ENCODE results near the gene CARD11. TPM values are rescaled to one million over a fixed set of nuclear protein-coding genes. Genes with fewer than 3 reads are reported as not detected.
A peak's percentile ranks its signal among the peaks of the same experiment; 100 is the strongest.

The CARD11 gene
- total RNA-seq, 5 donors from 2014 or later (not counting 1 experiment from before 2014, with no cell fraction given) = 105 to 142 (median 132) TPM

GRCh38 chr7:2872296-2872874, 171.3 kb downstream of the CARD11 start:
- ChIA-PET POLR2A (interaction anchor here in 1 of 2 donors (0.5 kb wide), 1 partner anchor 191 kb away, joined by 5 read pairs; no protein-coding TSS in a partner anchor), CTCF (no interaction called here)
- Histone ChIP-seq H3K4me3 (ENCODE audit: control insufficient read depth in 1 of 2, extremely low read depth in 1 of 2, low read length in 1 of 2) (no peak overlapping the region), H3K27me3 (replicated peaks in 1 of 2; ENCODE audit: control insufficient read depth in 2 of 2, extremely low read depth in 1 of 2, insufficient read depth in 2 of 2, low read length in 1 of 2) (no peaks in the 10 kb centered on the region), H3K27ac (ENCODE audit: low read length) (no peak overlapping the region), H3K36me3 (ENCODE audit: control insufficient read depth in 2 of 2, extremely low read depth in 1 of 2, insufficient read depth in 1 of 2, low read length in 1 of 2) (no peaks in the 10 kb centered on the region), H3K4me1 (ENCODE audit: control insufficient read depth in 1 of 2, extremely low read depth in 1 of 2, insufficient read depth in 2 of 2, low read length in 2 of 2) (peaks cover 2 to 30% of the 10 kb centered on the region in 2 experiments), H3K9me3 (no peaks in the 10 kb centered on the region)
- H3K9me3 Mint-ChIP-seq = no peaks in the 10 kb centered on the region
- H3K27ac Mint-ChIP-seq = peak overlapping the region; percentile 66 to 91
- DNase-seq (no peak), ATAC-seq (replicated peaks in 1 of 4) (no peak)
- H3K4me3 Mint-ChIP-seq = peak overlapping the region in 1 of 3 donors; percentile 41
- H3K27me3 Mint-ChIP-seq = no peaks in the 10 kb centered on the region
- 91% methylated on average over 6 of the region's 10 CpGs for WGBS (ENCODE audit: insufficient coverage)
- H3K4me1 Mint-ChIP-seq = peaks cover 40 to 59% (median 58%) of the 10 kb centered on the region in 3 donors
- H3K36me3 Mint-ChIP-seq = no peaks in the 10 kb centered on the region

GRCh38 chr7:2870471-2870931, 173.2 kb downstream of the CARD11 start:
- Mint-ChIP-seq H3K9me3 (no peaks in the 10 kb centered on the region), H3K4me1 (peaks cover 40 to 56% (median 50%) of the 10 kb centered on the region in 3 donors), H3K27me3 (no peaks in the 10 kb centered on the region), H3K36me3 (no peaks in the 10 kb centered on the region), H3K4me3 (peak overlapping the region; percentile 71 to 80 (median 80)), H3K27ac (peak overlapping the region; percentile 86 to 91)
- peak overlapping the region; percentile 49 for H3K27ac ChIP-seq (ENCODE audit: low read length)
- H3K9me3 ChIP-seq = no peaks in the 10 kb centered on the region
- H3K27me3 ChIP-seq (replicated peaks in 1 of 2; ENCODE audit: control insufficient read depth in 2 of 2, extremely low read depth in 1 of 2, insufficient read depth in 2 of 2, low read length in 1 of 2) = no peaks in the 10 kb centered on the region
- ChIA-PET POLR2A (no interaction called here), CTCF (interaction anchor here in 1 of 2 donors (0.6 kb wide), 1 partner anchor 106 kb away, joined by 4 read pairs; no protein-coding TSS in a partner anchor)
- ATAC-seq (replicated peaks in 1 of 4) = peak; percentile 86 to 97 (median 88)
- no peaks in the 10 kb centered on the region for H3K36me3 ChIP-seq (ENCODE audit: control insufficient read depth in 2 of 2, extremely low read depth in 1 of 2, insufficient read depth in 1 of 2, low read length in 1 of 2)
- 17% methylated on average over 9 of the region's 10 CpGs for WGBS (ENCODE audit: insufficient coverage)
- peak in 33 of 35 experiments; percentile 15 to 74 (median 52) for DNase-seq
- H3K4me1 ChIP-seq (ENCODE audit: control insufficient read depth in 1 of 2, extremely low read depth in 1 of 2, insufficient read depth in 2 of 2, low read length in 2 of 2) = peaks cover 2 to 31% of the 10 kb centered on the region in 2 experiments
- H3K4me3 ChIP-seq (ENCODE audit: control insufficient read depth in 1 of 2, extremely low read depth in 1 of 2, low read length in 1 of 2) = peak overlapping the region in 1 of 2 donors; percentile 39

- CTCF ChIA-PET = interaction anchor here in 1 of 2 donors (0.6 kb wide), 1 partner anchor 107 kb away, joined by 4 read pairs; no protein-coding TSS in a partner anchor
- H3K27me3 Mint-ChIP-seq = no peaks in the 10 kb centered on the region
- H3K9me3 Mint-ChIP-seq = no peaks in the 10 kb centered on the region
- ATAC-seq (replicated peaks in 1 of 4) (peak in 2 of 4 experiments; percentile 13 to 15), DNase-seq (no peak)
- Histone ChIP-seq H3K4me1 (ENCODE audit: control insufficient read depth in 1 of 2, extremely low read depth in 1 of 2, insufficient read depth in 2 of 2, low read length in 2 of 2) (peaks cover 2 to 36% of the 10 kb centered on the region in 2 experiments), H3K9me3 (no peaks in the 10 kb centered on the region), H3K4me3 (ENCODE audit: control insufficient read depth in 1 of 2, extremely low read depth in 1 of 2, low read length in 1 of 2) (peak overlapping the region in 1 of 2 donors; percentile 39), H3K36me3 (ENCODE audit: control insufficient read depth in 2 of 2, extremely low read depth in 1 of 2, insufficient read depth in 1 of 2, low read length in 1 of 2) (no peaks in the 10 kb centered on the region), H3K27ac (ENCODE audit: low read length) (peak overlapping the region; percentile 49), H3K27me3 (replicated peaks in 1 of 2; ENCODE audit: control insufficient read depth in 2 of 2, extremely low read depth in 1 of 2, insufficient read depth in 2 of 2, low read length in 1 of 2) (peaks cover 0 to 4% of the 10 kb centered on the region in 2 experiments)
- H3K36me3 Mint-ChIP-seq = no peaks in the 10 kb centered on the region
- peaks cover 42 to 55% (median 47%) of the 10 kb centered on the region in 3 donors for H3K4me1 Mint-ChIP-seq
- peak overlapping the region; percentile 71 to 80 (median 80) for H3K4me3 Mint-ChIP-seq
- POLR2A ChIA-PET = no interaction called here
- H3K27ac Mint-ChIP-seq = peak overlapping the region; percentile 86 to 91
- WGBS (ENCODE audit: insufficient coverage) = 87% methylated on average over 10 of the region's 15 CpGs
Observed at GRCh38 chr7:2869981-2870380, 173.7 kb downstream of the CARD11 start.

GRCh38 chr7:2866601-2867000, 177.1 kb downstream of the CARD11 start:
- WGBS (ENCODE audit: insufficient coverage) = 80% methylated on average over 1 of the region's 3 CpGs
- CTCF ChIA-PET = no interaction called here
- Histone ChIP-seq H3K36me3 (ENCODE audit: control insufficient read depth in 2 of 2, extremely low read depth in 1 of 2, insufficient read depth in 1 of 2, low read length in 1 of 2) (no peaks in the 10 kb centered on the region), H3K9me3 (no peaks in the 10 kb centered on the region), H3K4me1 (ENCODE audit: control insufficient read depth in 1 of 2, extremely low read depth in 1 of 2, insufficient read depth in 2 of 2, low read length in 2 of 2) (peaks cover 14 to 60% of the 10 kb centered on the region in 2 experiments), H3K4me3 (ENCODE audit: control insufficient read depth in 1 of 2, extremely low read depth in 1 of 2, low read length in 1 of 2) (no peak overlapping the region), H3K27ac (ENCODE audit: low read length) (no peak overlapping the region), H3K27me3 (replicated peaks in 1 of 2; ENCODE audit: control insufficient read depth in 2 of 2, extremely low read depth in 1 of 2, insufficient read depth in 2 of 2, low read length in 1 of 2) (peaks cover 0 to 4% of the 10 kb centered on the region in 2 experiments)
- Mint-ChIP-seq H3K9me3 (no peaks in the 10 kb centered on the region), H3K4me1 (peaks cover 49 to 58% (median 50%) of the 10 kb centered on the region in 3 donors), H3K4me3 (no peak overlapping the region), H3K27ac (peak overlapping the region; percentile 19 to 61), H3K36me3 (no peaks in the 10 kb centered on the region), H3K27me3 (no peaks in the 10 kb centered on the region)
- ATAC-seq (replicated peaks in 1 of 4) (no peak), DNase-seq (no peak)
- POLR2A ChIA-PET = no interaction called here

GRCh38 chr7:2864999-2865670, 178.5 kb downstream of the CARD11 start:
- Mint-ChIP-seq H3K4me3 (peak overlapping the region; percentile 31 to 68 (median 43)), H3K4me1 (peaks cover 37 to 43% (median 37%) of the 10 kb centered on the region in 3 donors), H3K27ac (peak overlapping the region; percentile 87 to 88), H3K36me3 (peaks cover 3% of the 10 kb centered on the region), H3K27me3 (no peaks in the 10 kb centered on the region), H3K9me3 (no peaks in the 10 kb centered on the region)
- Histone ChIP-seq H3K4me1 (ENCODE audit: control insufficient read depth in 1 of 2, extremely low read depth in 1 of 2, insufficient read depth in 2 of 2, low read length in 2 of 2) (peaks cover 12 to 46% of the 10 kb centered on the region in 2 experiments), H3K27ac (ENCODE audit: low read length) (no peak overlapping the region), H3K4me3 (ENCODE audit: control insufficient read depth in 1 of 2, extremely low read depth in 1 of 2, low read length in 1 of 2) (no peak overlapping the region), H3K27me3 (replicated peaks in 1 of 2; ENCODE audit: control insufficient read depth in 2 of 2, extremely low read depth in 1 of 2, insufficient read depth in 2 of 2, low read length in 1 of 2) (peaks cover 0 to 4% of the 10 kb centered on the region in 2 experiments), H3K9me3 (no peaks in the 10 kb centered on the region), H3K36me3 (ENCODE audit: control insufficient read depth in 2 of 2, extremely low read depth in 1 of 2, insufficient read depth in 1 of 2, low read length in 1 of 2) (no peaks in the 10 kb centered on the region)
- peak; percentile 28 to 88 (median 66) for DNase-seq
- POLR2A ChIA-PET = no interaction called here
- CTCF ChIA-PET = interaction anchor here (0.5 to 1.0 kb wide), 8 partner anchors 12 to 808 kb away, joined by 3 to 9 read pairs (median 4); no protein-coding TSS in a partner anchor
- ATAC-seq (replicated peaks in 1 of 4) = peak; percentile 17 to 61 (median 40)
- WGBS (ENCODE audit: insufficient coverage) = 64% methylated on average over 12 of the region's 17 CpGs

Data from T-cell (primary cell).